ENCODE results near the gene SPTB.

Gene SPTB

GRCh38 chr14:64877846-64878245 is 1.9 kb downstream of the SPTB start:
- ChIA-PET POLR2A (interaction anchor here (2.0 kb wide), 1 partner anchor 109 kb away, joined by 5 read pairs; the partner anchor contains the start of gene FNTB), CTCF (interaction anchor here (1.1 to 5.1 kb wide), 4 partner anchors 10 to 54 kb away, joined by 3 to 30 read pairs (median 15); no protein-coding TSS in a partner anchor)
- DNase-seq (ENCODE audit: extremely low spot score): no peak
- no peak for TF ChIP-seq FOXA1 (IDR thresholded peaks at IDR 0.05)
- TF ChIP-seq FOXK2 (IDR thresholded peaks at IDR 0.05): no peak
- TF ChIP-seq HDGF (IDR thresholded peaks at IDR 0.05; ENCODE audit: borderline replicate concordance): no peak
- TF ChIP-seq LEF1 (IDR thresholded peaks at IDR 0.05; ENCODE audit: borderline replicate concordance): no peak
- no peak for TF ChIP-seq NFRKB (IDR thresholded peaks at IDR 0.05)
- TF ChIP-seq ZNF384 (IDR thresholded peaks at IDR 0.05): no peak
- TF ChIP-seq SP1 (IDR thresholded peaks at IDR 0.05): no peak
- no peak for TF ChIP-seq FOXM1 (IDR thresholded peaks at IDR 0.05; ENCODE audit: borderline replicate concordance)
- no peak for TF ChIP-seq TARDBP (IDR thresholded peaks at IDR 0.05)
- TF ChIP-seq, protein P1, sequence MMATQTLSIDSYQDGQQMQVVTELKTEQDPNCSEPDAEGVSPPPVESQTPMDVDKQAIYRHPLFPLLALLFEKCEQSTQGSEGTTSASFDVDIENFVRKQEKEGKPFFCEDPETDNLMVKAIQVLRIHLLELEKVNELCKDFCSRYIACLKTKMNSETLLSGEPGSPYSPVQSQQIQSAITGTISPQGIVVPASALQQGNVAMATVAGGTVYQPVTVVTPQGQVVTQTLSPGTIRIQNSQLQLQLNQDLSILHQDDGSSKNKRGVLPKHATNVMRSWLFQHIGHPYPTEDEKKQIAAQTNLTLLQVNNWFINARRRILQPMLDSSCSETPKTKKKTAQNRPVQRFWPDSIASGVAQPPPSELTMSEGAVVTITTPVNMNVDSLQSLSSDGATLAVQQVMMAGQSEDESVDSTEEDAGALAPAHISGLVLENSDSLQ (IDR thresholded peaks at IDR 0.05): no peak
- no peak for TF ChIP-seq ELF4 (IDR thresholded peaks at IDR 0.05)
- TF ChIP-seq BHLHE40 (IDR thresholded peaks at IDR 0.05; ENCODE audit: borderline replicate concordance): no peak

DNA sequence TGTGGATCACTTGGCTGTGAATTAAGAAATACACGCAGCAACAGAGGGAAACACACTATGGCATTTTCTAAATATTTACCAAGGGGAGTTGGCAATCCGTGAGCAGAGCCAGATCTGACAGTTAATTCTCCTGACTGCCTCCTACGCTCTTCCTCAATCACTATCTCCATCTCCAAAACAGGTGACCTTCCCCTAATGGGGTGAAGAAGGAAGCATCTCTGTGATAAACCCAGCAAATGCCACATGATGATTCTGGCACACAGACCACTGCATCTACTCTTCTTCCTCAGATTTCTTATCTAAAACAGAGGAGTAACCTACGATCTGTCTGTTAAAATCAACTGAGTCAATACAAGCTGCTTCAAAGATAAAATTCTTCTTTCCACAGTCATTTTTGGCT is 4.4 kb downstream of the SPTB start:
- no peak for TF ChIP-seq ELF4 (IDR thresholded peaks at IDR 0.05)
- no peak for TF ChIP-seq L3MBTL2 (conservative IDR thresholded peaks at IDR 0.05)
- no peak for TF ChIP-seq NFRKB (IDR thresholded peaks at IDR 0.05)
- no peak for TF ChIP-seq LEF1 (IDR thresholded peaks at IDR 0.05; ENCODE audit: borderline replicate concordance)
- TF ChIP-seq ZNF384 (IDR thresholded peaks at IDR 0.05): no peak
- no peak for TF ChIP-seq TARDBP (IDR thresholded peaks at IDR 0.05)
- TF ChIP-seq CTBP1 (IDR thresholded peaks at IDR 0.05; ENCODE audit: borderline replicate concordance): no peak
- TF ChIP-seq BHLHE40 (IDR thresholded peaks at IDR 0.05; ENCODE audit: borderline replicate concordance): no peak
- TF ChIP-seq SP1 (IDR thresholded peaks at IDR 0.05): no peak
- no peak for TF ChIP-seq FOXK2 (IDR thresholded peaks at IDR 0.05)
- no peak for TF ChIP-seq FOXA1 (IDR thresholded peaks at IDR 0.05)
- no peak for TF ChIP-seq HDGF (IDR thresholded peaks at IDR 0.05; ENCODE audit: borderline replicate concordance)
- TF ChIP-seq FOXM1 (IDR thresholded peaks at IDR 0.05; ENCODE audit: borderline replicate concordance): no peak
- TF ChIP-seq, protein P1 (IDR thresholded peaks at IDR 0.05): no peak
- TF ChIP-seq SUZ12 (IDR thresholded peaks at IDR 0.05): no peak
- no peak for DNase-seq (ENCODE audit: extremely low spot score)
- ChIA-PET CTCF (no interaction called here), POLR2A (no interaction called here)

DNA sequence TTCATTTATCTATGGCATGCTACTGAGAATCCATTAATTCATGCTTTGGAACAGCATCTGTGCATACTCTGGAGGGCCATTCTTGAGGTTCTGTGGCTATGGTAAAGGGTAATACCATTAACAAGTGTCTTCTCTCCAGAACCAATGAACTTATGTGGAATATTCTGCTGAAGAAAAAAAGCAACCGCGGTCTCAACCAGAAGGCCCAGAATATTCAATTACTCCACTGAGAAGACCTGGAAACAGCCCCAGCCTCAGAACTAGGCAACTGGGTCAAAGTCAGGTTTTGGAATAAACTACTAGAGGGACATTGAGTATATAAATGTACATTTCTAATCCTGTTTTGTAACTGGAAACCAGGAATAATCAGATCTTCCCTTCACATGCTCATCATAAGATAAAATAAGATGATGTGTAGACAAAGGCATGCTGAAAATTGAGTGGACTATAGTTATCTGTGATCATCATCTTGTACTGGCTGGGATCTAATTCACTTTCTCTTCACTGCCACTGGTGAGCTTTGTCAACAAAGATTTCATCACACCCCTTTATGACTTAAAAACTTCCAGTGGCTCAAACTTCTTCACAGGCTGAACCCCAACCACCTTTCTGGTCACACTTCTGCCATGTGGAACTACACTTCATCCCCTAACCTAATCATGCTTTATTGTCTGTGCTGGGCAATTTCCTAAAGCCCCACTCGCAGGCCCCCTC is 6.0 kb downstream of the SPTB start:
- ChIA-PET POLR2A (no interaction called here), CTCF (no interaction called here)
- DNase-seq (ENCODE audit: extremely low spot score): no peak
- TF ChIP-seq ARNT (IDR thresholded peaks at IDR 0.05) (no peak), SP1 (IDR thresholded peaks at IDR 0.05) (no peak), CTBP1 (IDR thresholded peaks at IDR 0.05; ENCODE audit: borderline replicate concordance) (no peak), ZNF384 (IDR thresholded peaks at IDR 0.05) (no peak), FOXK2 (IDR thresholded peaks at IDR 0.05) (no peak), NFRKB (IDR thresholded peaks at IDR 0.05) (no peak), BHLHE40 (IDR thresholded peaks at IDR 0.05; ENCODE audit: borderline replicate concordance) (no peak), SUZ12 (IDR thresholded peaks at IDR 0.05) (no peak), HDGF (IDR thresholded peaks at IDR 0.05; ENCODE audit: borderline replicate concordance) (no peak), FOXA1 (IDR thresholded peaks at IDR 0.05) (no peak), TARDBP (IDR thresholded peaks at IDR 0.05) (no peak), L3MBTL2 (conservative IDR thresholded peaks at IDR 0.05) (no peak), LEF1 (IDR thresholded peaks at IDR 0.05; ENCODE audit: borderline replicate concordance) (no peak), ELF4 (IDR thresholded peaks at IDR 0.05) (no peak), FOXM1 (IDR thresholded peaks at IDR 0.05; ENCODE audit: borderline replicate concordance) (no peak)
- TF ChIP-seq, protein P1 (IDR thresholded peaks at IDR 0.05): no peak

DNA sequence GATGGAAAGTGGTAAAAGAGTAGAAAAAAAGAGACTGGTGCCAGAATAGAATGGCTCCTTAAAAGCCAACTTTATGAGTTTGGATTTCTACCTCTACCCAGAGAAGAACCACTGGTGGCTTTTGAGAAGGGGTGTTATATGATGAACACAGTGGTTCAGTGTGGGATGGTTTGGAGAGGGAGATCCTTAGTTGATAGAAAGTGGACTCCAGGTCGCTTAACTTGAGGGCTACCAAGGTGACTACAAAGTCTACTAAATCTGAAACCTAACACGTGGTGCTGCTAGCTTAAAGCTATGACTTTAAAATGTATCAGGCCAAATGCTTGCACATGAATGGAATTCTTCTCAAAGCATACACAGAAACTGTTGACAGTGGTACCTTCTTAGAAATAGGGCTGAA is 8.4 kb downstream of the SPTB start:
- TF ChIP-seq HDGF (IDR thresholded peaks at IDR 0.05; ENCODE audit: borderline replicate concordance) (no peak), NFRKB (IDR thresholded peaks at IDR 0.05) (no peak), LEF1 (IDR thresholded peaks at IDR 0.05; ENCODE audit: borderline replicate concordance) (no peak)
- POLR2A ChIA-PET: no interaction called here
- no peak for DNase-seq (ENCODE audit: extremely low spot score)
- CTCF ChIA-PET: no interaction called here

DNA sequence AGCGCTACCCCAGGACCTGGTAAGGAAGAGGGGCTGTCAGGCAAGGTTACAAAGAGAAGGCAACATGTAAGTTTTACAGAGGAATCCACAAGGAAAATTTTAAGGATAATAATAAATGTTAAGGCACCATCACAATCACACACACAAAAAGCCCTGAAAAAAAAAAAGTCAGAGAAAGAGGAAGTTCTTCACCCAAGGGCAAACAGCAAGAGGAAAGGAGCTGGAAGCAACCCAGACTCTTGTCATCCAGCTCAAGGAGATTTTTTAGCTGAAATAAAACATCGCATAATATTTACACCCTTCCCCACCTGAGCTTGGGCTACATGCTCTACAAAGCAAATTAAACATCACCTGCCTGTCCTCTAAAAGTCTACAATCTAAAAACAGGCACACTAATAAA is 9.5 kb downstream of the SPTB start:
- TF ChIP-seq TARDBP (IDR thresholded peaks at IDR 0.05): no peak
- DNase-seq (ENCODE audit: extremely low spot score): no peak
- ChIA-PET CTCF (no interaction called here), POLR2A (no interaction called here)

DNA sequence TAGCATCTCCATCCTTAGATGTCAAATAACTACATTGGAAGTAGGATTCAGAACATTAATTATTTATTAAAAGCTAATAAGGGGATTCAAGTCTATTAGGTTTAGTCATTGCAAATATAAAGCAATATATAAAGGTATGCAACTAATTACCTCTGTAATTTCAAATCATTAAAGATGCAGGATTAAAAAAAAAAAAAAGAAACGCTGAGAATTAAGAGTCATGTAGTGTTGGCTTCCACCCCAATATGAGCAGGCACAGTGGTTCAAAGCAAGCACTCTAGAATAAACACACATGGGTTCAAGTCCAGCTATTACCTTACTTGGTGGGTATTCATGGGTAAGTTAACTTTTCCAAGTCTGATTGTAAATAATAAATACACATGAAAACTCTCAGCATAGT is 10.9 kb downstream of the SPTB start:
- DNase-seq (ENCODE audit: extremely low spot score): no peak
- POLR2A ChIA-PET: no interaction called here
- TF ChIP-seq FOXA1 (IDR thresholded peaks at IDR 0.05): no peak
- TF ChIP-seq NFRKB (IDR thresholded peaks at IDR 0.05): no peak
- TF ChIP-seq FOXK2 (IDR thresholded peaks at IDR 0.05): no peak
- TF ChIP-seq ZNF384 (IDR thresholded peaks at IDR 0.05): no peak
- TF ChIP-seq TARDBP (IDR thresholded peaks at IDR 0.05): no peak
- TF ChIP-seq SUZ12 (IDR thresholded peaks at IDR 0.05): no peak
- no peak for TF ChIP-seq L3MBTL2 (conservative IDR thresholded peaks at IDR 0.05)
- no peak for TF ChIP-seq FOXM1 (IDR thresholded peaks at IDR 0.05; ENCODE audit: borderline replicate concordance)
- CTCF ChIA-PET: interaction anchor here (0.6 to 1.3 kb wide), 2 partner anchors 23 to 46 kb away, joined by 3 to 5 read pairs; partner anchors contain the start of gene CHURC1
